Measurements from ENCODE around the gene HTRA3.

Gene HTRA3

GRCh38 chr4:8292478-8293107 lies 23.0 kb downstream of the HTRA3 start:
- no peak for DNase-seq (ENCODE audit: low read depth in 2 of 2)

- no peak for DNase-seq (ENCODE audit: low read depth in 2 of 2)
These were observed 23.8 kb downstream of the HTRA3 start for GRCh38 chr4:8293131-8293975.

- no peak for DNase-seq (ENCODE audit: low read depth in 2 of 2)
These were observed 24.5 kb downstream of the HTRA3 start for GRCh38 chr4:8294036-8294435.

GRCh38 chr4:8294775-8295174 lies 25.2 kb downstream of the HTRA3 start:
- DNase-seq (ENCODE audit: low read depth in 2 of 2): no peak

GRCh38 chr4:8295471-8295870 lies 25.9 kb downstream of the HTRA3 start:
- no peak for DNase-seq (ENCODE audit: low read depth in 2 of 2)

GRCh38 chr4:8296491-8296890 lies 26.9 kb downstream of the HTRA3 start:
- no peak for DNase-seq (ENCODE audit: low read depth in 2 of 2)

GRCh38 chr4:8297141-8297601 lies 27.6 kb downstream of the HTRA3 start:
- DNase-seq (ENCODE audit: low read depth in 2 of 2): no peak

- DNase-seq (ENCODE audit: low read depth in 2 of 2): no peak
These were observed 28.3 kb downstream of the HTRA3 start for GRCh38 chr4:8297691-8298485.

- DNase-seq (ENCODE audit: low read depth in 2 of 2): no peak
These were observed 31.3 kb downstream of the HTRA3 start for GRCh38 chr4:8300832-8301231.

- no peak for DNase-seq (ENCODE audit: low read depth in 2 of 2)
These were observed 32.5 kb downstream of the HTRA3 start for GRCh38 chr4:8301851-8302730.

- no peak for DNase-seq (ENCODE audit: low read depth in 2 of 2)
These were observed 33.5 kb downstream of the HTRA3 start for GRCh38 chr4:8303081-8303480.

- DNase-seq (ENCODE audit: low read depth in 2 of 2): no peak
These were observed 34.1 kb downstream of the HTRA3 start for GRCh38 chr4:8303485-8304281.

GRCh38 chr4:8304827-8305695 lies 35.5 kb downstream of the HTRA3 start:
- no peak for DNase-seq (ENCODE audit: low read depth in 2 of 2)

GRCh38 chr4:8305851-8306471 lies 36.4 kb downstream of the HTRA3 start:
- no peak for DNase-seq (ENCODE audit: low read depth in 2 of 2)

GRCh38 chr4:8306511-8307021 lies 37.0 kb downstream of the HTRA3 start:
- no peak for DNase-seq (ENCODE audit: low read depth in 2 of 2)

GRCh38 chr4:8307121-8307520 lies 37.6 kb downstream of the HTRA3 start:
- no peak for DNase-seq (ENCODE audit: low read depth in 2 of 2)

- no peak for DNase-seq (ENCODE audit: low read depth in 2 of 2)
These were observed 38.2 kb downstream of the HTRA3 start for GRCh38 chr4:8307714-8308113.

- no peak for DNase-seq (ENCODE audit: low read depth in 2 of 2)
These were observed 38.6 kb downstream of the HTRA3 start for GRCh38 chr4:8308144-8308543.
